ENCODE results near the gene CLEC2B. TPM values are rescaled to one million over a fixed set of nuclear protein-coding genes. Genes with fewer than 3 reads are reported as not detected.

Gene CLEC2B
- total RNA-seq, 1 experiment from 2014 or later, result not detected

DNA sequence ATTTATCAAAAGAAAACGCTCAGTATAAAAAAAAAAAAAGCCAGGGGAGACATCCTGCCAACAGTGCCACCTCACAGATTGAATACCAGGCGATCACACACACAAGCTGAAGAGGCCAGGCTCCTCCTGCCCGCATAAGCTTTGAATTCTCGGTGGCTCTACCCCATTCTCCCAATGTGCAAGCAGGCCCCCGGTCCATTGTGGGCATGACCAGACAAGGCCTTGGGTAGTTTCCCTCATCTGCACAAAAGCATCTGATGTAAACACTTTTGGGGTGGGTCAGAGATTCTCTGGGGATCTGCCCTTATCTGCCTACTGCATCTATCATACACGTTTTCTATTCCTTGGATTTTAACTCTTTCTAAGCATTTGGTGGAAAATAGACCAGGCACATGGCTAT lies 28.4 kb upstream of the CLEC2B start:
- H3K4me3 Mint-ChIP-seq, result no peak overlapping the region
- no peaks in the 10 kb centered on the region for H4K20me1 ChIP-seq (ENCODE audit: control insufficient read depth, insufficient read depth, insufficient read length)

More for the DNA sequence above, 28.4 kb upstream of the CLEC2B start:
- no peaks in the 10 kb centered on the region for H3K4me1 ChIP-seq (ENCODE audit: insufficient read depth, low read length)
- no peak overlapping the region for H3K27ac ChIP-seq (ENCODE audit: insufficient read length, low read depth, low read length)
- Mint-ChIP-seq H3K36me3 (ENCODE audit: insufficient read depth in 1 of 3, low read depth in 3 of 3) (peaks cover 2 to 11% (median 10%) of the 10 kb centered on the region in 3 experiments; a peak in 6 of 7 replicates), H3K9me3 (peaks cover 5 to 10% of the 10 kb centered on the region in 2 experiments), H3K4me1 (peaks cover 11 to 16% of the 10 kb centered on the region in 2 experiments), H3K27ac (no peak overlapping the region), H3K27me3 (ENCODE audit: low read depth) (no peaks in the 10 kb centered on the region; the same call in 1 of the 2 replicates)
- no peak overlapping the region for H2BK15ac ChIP-seq (ENCODE audit: low read depth, low read length)
- no peak overlapping the region for H2AK5ac ChIP-seq (ENCODE audit: insufficient read length, low read length)
- TF ChIP-seq, protein P1, sequence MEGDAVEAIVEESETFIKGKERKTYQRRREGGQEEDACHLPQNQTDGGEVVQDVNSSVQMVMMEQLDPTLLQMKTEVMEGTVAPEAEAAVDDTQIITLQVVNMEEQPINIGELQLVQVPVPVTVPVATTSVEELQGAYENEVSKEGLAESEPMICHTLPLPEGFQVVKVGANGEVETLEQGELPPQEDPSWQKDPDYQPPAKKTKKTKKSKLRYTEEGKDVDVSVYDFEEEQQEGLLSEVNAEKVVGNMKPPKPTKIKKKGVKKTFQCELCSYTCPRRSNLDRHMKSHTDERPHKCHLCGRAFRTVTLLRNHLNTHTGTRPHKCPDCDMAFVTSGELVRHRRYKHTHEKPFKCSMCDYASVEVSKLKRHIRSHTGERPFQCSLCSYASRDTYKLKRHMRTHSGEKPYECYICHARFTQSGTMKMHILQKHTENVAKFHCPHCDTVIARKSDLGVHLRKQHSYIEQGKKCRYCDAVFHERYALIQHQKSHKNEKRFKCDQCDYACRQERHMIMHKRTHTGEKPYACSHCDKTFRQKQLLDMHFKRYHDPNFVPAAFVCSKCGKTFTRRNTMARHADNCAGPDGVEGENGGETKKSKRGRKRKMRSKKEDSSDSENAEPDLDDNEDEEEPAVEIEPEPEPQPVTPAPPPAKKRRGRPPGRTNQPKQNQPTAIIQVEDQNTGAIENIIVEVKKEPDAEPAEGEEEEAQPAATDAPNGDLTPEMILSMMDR (conservative IDR thresholded peaks at IDR 0.05), result no peak
- no peaks in the 10 kb centered on the region for H3K9me3 ChIP-seq (ENCODE audit: control insufficient read depth, low read depth, low read length)
- H2BK12ac ChIP-seq (ENCODE audit: insufficient read length, low read depth, low read length), result no peak overlapping the region
- H3K79me1 ChIP-seq (ENCODE audit: insufficient read depth, low read depth, low read length, poor library complexity, severe bottlenecking), result no peaks in the 10 kb centered on the region
- H4K5ac ChIP-seq (ENCODE audit: insufficient read length, low read depth, low read length), result no peak overlapping the region
- H2BK120ac ChIP-seq (ENCODE audit: low read depth, low read length, poor library complexity, severe bottlenecking), result no peak overlapping the region
- H3K56ac ChIP-seq (ENCODE audit: insufficient read length, low read depth, low read length), result no peak overlapping the region
- no peak overlapping the region for H3T11ph ChIP-seq (ENCODE audit: low read length)
- no peak overlapping the region for H2BK20ac ChIP-seq (ENCODE audit: low read depth, low read length, poor library complexity, severe bottlenecking)
- H2BK5ac ChIP-seq (ENCODE audit: insufficient read length, low read length), result no peak overlapping the region
- no peaks in the 10 kb centered on the region for H3K79me2 ChIP-seq (ENCODE audit: insufficient read depth, low read length)
- H3K4me2 ChIP-seq (ENCODE audit: insufficient read depth, insufficient read length, low read length), result no peak overlapping the region
- no peaks in the 10 kb centered on the region for H3K27me3 ChIP-seq (ENCODE audit: insufficient read depth, low read length)
- no peak overlapping the region for H4K91ac ChIP-seq (ENCODE audit: insufficient read length, low read depth, low read length)
- no peak overlapping the region for H3K18ac ChIP-seq (ENCODE audit: insufficient read length, low read depth, low read length)
- H4K8ac ChIP-seq (replicated peaks; ENCODE audit: insufficient read length, low read depth, low read length), result no peak overlapping the region
- no peak for DNase-seq
- no peak overlapping the region for H3K9ac ChIP-seq (ENCODE audit: extremely low read depth, insufficient read length, low read length)
- no peak overlapping the region for H2AFZ ChIP-seq (ENCODE audit: low read length)
- H3K23ac ChIP-seq (ENCODE audit: insufficient read length, low read depth, low read length), result no peak overlapping the region
- H3K23me2 ChIP-seq (ENCODE audit: insufficient read length, low read depth, low read length, poor library complexity, severe bottlenecking), result no peaks in the 10 kb centered on the region
- no peak overlapping the region for H3K4ac ChIP-seq (ENCODE audit: low read depth, low read length)
- WGBS (ENCODE audit: extremely low coverage, insufficient read length, low lambda C conversion rate), result no CpG with 5 or more reads among the region's 6 CpGs
- no peak overlapping the region for H3K14ac ChIP-seq (ENCODE audit: insufficient read depth, low read length)

Data from H9 (cell line).